H1 (cell line): ENCODE results near the gene NTRK2. TPM values are rescaled to one million over a fixed set of nuclear protein-coding genes. Genes with fewer than 3 reads are reported as not detected.

ENCODE experiments used
- CTCF ChIA-PET: fragments of 300-600 bp; sonication (Branson Sonifier 250); formaldehyde crosslinking; loops from one replicate; lab custom pipeline; 2021; ENCODE audit not compliant: partially characterized antibody; lab: Charles Lee
- POLR2A ChIA-PET: fragments of 300-600 bp; sonication (Branson Sonifier 250); formaldehyde crosslinking; loops from one replicate; lab custom pipeline; 2021; ENCODE audit warnings: inconsistent platforms; ENCODE audit not compliant: partially characterized antibody; lab: Charles Lee
- DNase-seq, 2 experiments: peaks; one replicate each; pipeline versions ENCODE4 v3.0.0 to v3.0.0-alpha.2; 2010 to 2022; ENCODE audit warnings: low spot score in 2 of 2, low read depth in 1 of 2, mixed read lengths in 1 of 2
- FAIRE-seq: peaks from 2 replicates; lab custom pipeline; 2011; peaks lifted over from hg19 to GRCh38; lab: Jason Lieb, UNC
- H2AFZ ChIP-seq: 2 replicates; pipeline ENCODE4 v1.8.1; 2012; ENCODE audit warnings: low read length, inconsistent platforms
- H2AK5ac ChIP-seq: 2 replicates; pipeline ENCODE4 v1.6.1; 2013; ENCODE audit warnings: low read depth, low read length
- H2BK120ac ChIP-seq: replicated peaks from 2 replicates; pipeline ENCODE3; 2013; ENCODE audit warnings: low read depth, low read length, inconsistent platforms
- H2BK12ac ChIP-seq: 2 replicates; pipeline ENCODE4 v1.6.1; 2013; ENCODE audit warnings: low read depth, low read length
- H2BK15ac ChIP-seq: 2 replicates; pipeline ENCODE4 v1.6.1; 2013; ENCODE audit warnings: low read length
- H2BK20ac ChIP-seq: 2 replicates; pipeline ENCODE4 v1.6.1; 2013; ENCODE audit warnings: low read length
- H2BK5ac ChIP-seq: 2 replicates; pipeline ENCODE4 v1.6.1; 2013; ENCODE audit warnings: low read depth, low read length
- H3K14ac ChIP-seq: 2 replicates; pipeline ENCODE4 v1.6.1; 2013; ENCODE audit warnings: inconsistent platforms; ENCODE audit not compliant: insufficient read length
- H3K18ac ChIP-seq: 2 replicates; pipeline ENCODE4 v1.6.1; 2013; ENCODE audit warnings: low read length; ENCODE audit errors: extremely low read depth
- H3K23ac ChIP-seq: 2 replicates; pipeline ENCODE4 v1.6.1; 2013; ENCODE audit warnings: inconsistent platforms; ENCODE audit not compliant: insufficient read length
- H3K23me2 ChIP-seq: 2 replicates; pipeline ENCODE4 v1.6.1; 2013; ENCODE audit warnings: low read depth, low read length
- H3K27ac ChIP-seq: 2 replicates; pipeline ENCODE4 v1.6.1; 2011; ENCODE audit warnings: low read depth, low read length, inconsistent platforms
- H3K27me3 ChIP-seq, 4 experiments: replicated peaks in 1 of 4; 1 replicate in 1 of 4; 2 replicates in 3 of 4; pipeline versions ENCODE4 v1.6.1 to v1.8.1; 2011 to 2013; ENCODE audit warnings: low read length in 3 of 4, mild to moderate bottlenecking in 3 of 4, inconsistent platforms in 2 of 4, mixed read lengths in 2 of 4, moderate library complexity in 1 of 4; ENCODE audit not compliant: control insufficient read depth in 3 of 4, insufficient read depth in 3 of 4; ENCODE audit errors: extremely low read depth in 1 of 4
- H3K36me3 ChIP-seq, 4 experiments: 2 replicates each; pipeline versions ENCODE4 v1.6.1 to v1.8.1; 2011 to 2013; ENCODE audit warnings: mild to moderate bottlenecking in 4 of 4, low read length in 3 of 4, moderate library complexity in 2 of 4, control low read depth in 1 of 4, inconsistent platforms in 1 of 4; ENCODE audit not compliant: insufficient read depth in 4 of 4, control insufficient read depth in 2 of 4
- H3K4ac ChIP-seq: replicated peaks from 2 replicates; pipeline ENCODE3; 2013; ENCODE audit warnings: low read length, low read depth, mixed read lengths, inconsistent platforms; ENCODE audit not compliant: insufficient read length
- H3K4me1 ChIP-seq, 4 experiments: replicated peaks in 1 of 4; 1 replicate in 1 of 4; 2 replicates in 3 of 4; pipeline versions ENCODE4 v1.6.1 to v1.8.1; 2011 to 2013; ENCODE audit warnings: low read length in 3 of 4, inconsistent platforms in 2 of 4, mixed read lengths in 1 of 4; ENCODE audit not compliant: insufficient read depth in 4 of 4, control insufficient read depth in 3 of 4
- H3K4me2 ChIP-seq, 2 experiments: 2 replicates each; pipeline versions ENCODE4 v1.6.1 to v1.8.1; 2011 to 2013; ENCODE audit warnings: low read depth in 2 of 2, low read length in 2 of 2, control low read depth in 1 of 2, inconsistent platforms in 1 of 2, mild to moderate bottlenecking in 1 of 2; ENCODE audit not compliant: insufficient read depth in 1 of 2
- H3K4me3 ChIP-seq, 4 experiments: fragments of 200-600, 300-600 bp in 1 of 4; sonication (generic), shearing (Covaris generic), sonication (Bioruptor Twin) in 1 of 4; 2 replicates each; pipeline versions ENCODE4 v1.5.1 to v1.8.1; 2011 to 2016; ENCODE audit warnings: low read length in 4 of 4, low read depth in 3 of 4, control low read depth in 2 of 4, inconsistent platforms in 2 of 4, mild to moderate bottlenecking in 2 of 4, mixed read lengths in 1 of 4, moderate library complexity in 1 of 4; ENCODE audit not compliant: insufficient read depth in 2 of 4; ENCODE audit errors: extremely low read depth in 1 of 4
- H3K56ac ChIP-seq: replicated peaks from 2 replicates; pipeline ENCODE3; 2013; ENCODE audit warnings: low read depth, mild to moderate bottlenecking, mixed read lengths, low read length, inconsistent platforms; ENCODE audit not compliant: insufficient read length
- H3K79me1 ChIP-seq: 2 replicates; pipeline ENCODE4 v1.6.1; 2013; ENCODE audit warnings: low read depth, low read length, control low read depth
- H3K79me2 ChIP-seq, 2 experiments: 2 replicates each; pipeline versions ENCODE4 v1.6.1 to v1.8.1; 2012 to 2013; ENCODE audit warnings: low read length in 2 of 2, mild to moderate bottlenecking in 2 of 2, inconsistent platforms in 1 of 2; ENCODE audit not compliant: insufficient read depth in 2 of 2, control insufficient read depth in 1 of 2
- H3K9ac ChIP-seq, 4 experiments: replicated peaks in 1 of 4; 1 replicate in 1 of 4; 2 replicates in 3 of 4; pipeline versions ENCODE4 v1.6.1 to v1.8.1; 2011 to 2013; ENCODE audit warnings: low read depth in 3 of 4, low read length in 3 of 4, control low read depth in 2 of 4, mild to moderate bottlenecking in 2 of 4, moderate library complexity in 2 of 4, inconsistent platforms in 1 of 4; ENCODE audit errors: extremely low read depth in 1 of 4
- H3K9me3 ChIP-seq, 2 experiments: 2 replicates each; pipeline versions ENCODE4 v1.6.1 to v1.8.1; 2012 to 2013; ENCODE audit warnings: mild to moderate bottlenecking in 2 of 2, moderate library complexity in 2 of 2, control low read depth in 1 of 2, inconsistent platforms in 1 of 2, low read depth in 1 of 2, low read length in 1 of 2, mixed read lengths in 1 of 2; ENCODE audit not compliant: insufficient read depth in 2 of 2
- H4K20me1 ChIP-seq, 2 experiments: replicated peaks in 1 of 2; 2 replicates each; pipeline versions ENCODE3 to v1.8.1; 2011 to 2013; ENCODE audit warnings: inconsistent platforms in 2 of 2, low read length in 2 of 2, mild to moderate bottlenecking in 1 of 2; ENCODE audit not compliant: insufficient read depth in 2 of 2, control insufficient read depth in 1 of 2
- H4K5ac ChIP-seq: 2 replicates; pipeline ENCODE4 v1.6.1; 2013; ENCODE audit warnings: low read length, low read depth, mixed read lengths, inconsistent platforms; ENCODE audit not compliant: insufficient read length
- H4K8ac ChIP-seq: 2 replicates; pipeline ENCODE4 v1.8.0; 2013; ENCODE audit warnings: mild to moderate bottlenecking, moderate library complexity, low read length, inconsistent platforms; ENCODE audit not compliant: insufficient read depth; ENCODE audit errors: extremely low read depth
- H4K91ac ChIP-seq: replicated peaks from 2 replicates; pipeline ENCODE3; 2013; ENCODE audit warnings: low read length, mixed read lengths, inconsistent platforms; ENCODE audit not compliant: insufficient read length
- ATF2 ChIP-seq: IDR thresholded peaks from 2 replicates; pipeline ENCODE4 v1.6.1; 2012; ENCODE audit warnings: low read length, inconsistent platforms
- BACH1 ChIP-seq: IDR thresholded peaks from 2 replicates; pipeline ENCODE4 v1.6.1; 2012; ENCODE audit warnings: low read length, improper control_type of control experiment
- CHD2 ChIP-seq: IDR thresholded peaks from 2 replicates; pipeline ENCODE4 v1.6.1; 2012; ENCODE audit warnings: low read length, improper control_type of control experiment
- EGR1 ChIP-seq: IDR thresholded peaks from 2 replicates; pipeline ENCODE4 v1.6.1; 2011; ENCODE audit warnings: low read depth, low read length, borderline replicate concordance
- FOSL1 ChIP-seq: IDR thresholded peaks from 2 replicates; pipeline ENCODE4 v1.6.1; 2011; ENCODE audit warnings: mild to moderate bottlenecking, low read depth, low read length, moderate library complexity; ENCODE audit not compliant: insufficient read depth
- GABPA ChIP-seq: IDR thresholded peaks from 2 replicates; pipeline ENCODE4 v1.6.1; 2011; ENCODE audit warnings: mild to moderate bottlenecking, low read length, moderate library complexity, borderline replicate concordance; ENCODE audit not compliant: insufficient read depth
- JUN ChIP-seq: IDR thresholded peaks from 2 replicates; pipeline ENCODE4 v1.6.1; 2011; ENCODE audit warnings: low read depth, mild to moderate bottlenecking, improper control_type of control experiment, low read length
- KDM4A ChIP-seq: IDR thresholded peaks from one replicate; pipeline ENCODE4 v1.7.1; 2012; ENCODE audit warnings: low read depth, mild to moderate bottlenecking, moderate library complexity, low read length, inconsistent platforms; ENCODE audit not compliant: severe bottlenecking
- PHF8 ChIP-seq: fragments of 200-600 bp; sonication (generic); conservative IDR thresholded peaks from 2 replicates; pipeline ENCODE4 v1.7.1; 2012; ENCODE audit warnings: low read depth, mild to moderate bottlenecking, inconsistent platforms, low read length, moderate library complexity
- POLR2AphosphoS5 ChIP-seq: IDR thresholded peaks from 2 replicates; pipeline ENCODE4 v1.6.1; 2011; ENCODE audit warnings: low read depth, low read length
- SIRT6 ChIP-seq: IDR thresholded peaks from one replicate; pipeline ENCODE4 v1.7.1; 2012; ENCODE audit warnings: low read length, inconsistent platforms
- SIX5 ChIP-seq: IDR thresholded peaks from 2 replicates; pipeline ENCODE4 v1.6.1; 2011; ENCODE audit warnings: mild to moderate bottlenecking, low read depth, low read length
- SUZ12 ChIP-seq: fragments of 200-600 bp; sonication (generic); IDR thresholded peaks from 2 replicates; pipeline ENCODE4 v1.6.1; 2012; ENCODE audit warnings: mild to moderate bottlenecking, inconsistent platforms, low read length, moderate library complexity, mixed read lengths
- TCF12 ChIP-seq: IDR thresholded peaks from 2 replicates; pipeline ENCODE4 v1.6.1; 2011; ENCODE audit warnings: low read depth, mild to moderate bottlenecking, low read length
- WGBS, 2 experiments: shearing (Covaris generic) in 1 of 2; methylation state at CpG; one replicate each; pipeline versions ENCODE4 v1.1.6 to v1.1.7; 2013 to 2015; ENCODE audit warnings: low lambda C conversion rate in 2 of 2, mixed read lengths in 2 of 2, inconsistent platforms in 1 of 2, low coverage in 1 of 2, missing lambda C conversion rate in 1 of 2; ENCODE audit not compliant: insufficient replicate concordance in 2 of 2, insufficient coverage in 1 of 2, insufficient read length in 1 of 2; ENCODE audit errors: extremely low coverage in 1 of 2, missing lambda C conversion rate in 1 of 2; 5-methylcytosine and 5-hydroxymethylcytosine counted together
- polyA plus RNA-seq, 7 experiments: library from polyadenylated mRNA; depleted of rRNA in 3 of 7; stranded (reverse) in 5 of 7; unstranded in 2 of 7; fragments of >200 nt in 5 of 7; fragments of 200-250 nt in 2 of 7; gene quantifications; 1 replicate in 5 of 7; 2 replicates in 1 of 7; 4 replicates in 1 of 7; pipeline versions ENCODE4 v1.2.1 to v1.2.3, GENCODE V29; 2011 to 2013; ENCODE audit warnings: missing spikeins in 2 of 7, mixed read lengths in 2 of 7
- total RNA-seq: library from RNA; stranded (reverse); fragmentation: NEBNext Ultra II Directional; extraction: Animal tissue kit (Norgen Biotek cat#: 25700); gene quantifications from 2 replicates; pipeline ENCODE4 v1.2.1, GENCODE V29; 2021

NTRK2 gene
- total and polyA plus RNA-seq, 2 of the 8 experiments (the other 6 are each of a cell fraction or from before 2014, with no cell fraction given) = 0.03 to 0.04 TPM

- DNase-seq (no peak), FAIRE-seq (no peak)
- Histone ChIP-seq H3K27ac (no peak overlapping the region), H3K79me1 (no peaks in the 10 kb centered on the region), H3K9me3 (no peaks in the 10 kb centered on the region), H3K4me2 (no peak overlapping the region), H2AK5ac (no peak overlapping the region), H2BK120ac (no peak overlapping the region), H3K27me3 (no peaks in the 10 kb centered on the region), H3K4me1 (no peaks in the 10 kb centered on the region), H3K14ac (no peak overlapping the region), H4K8ac (no peak overlapping the region), H2BK20ac (no peak overlapping the region), H2BK15ac (no peak overlapping the region), H3K23ac (no peak overlapping the region), H4K20me1 (no peaks in the 10 kb centered on the region), H4K5ac (no peak overlapping the region), H3K56ac (no peak overlapping the region), H3K4ac (no peak overlapping the region), H2BK5ac (no peak overlapping the region), H4K91ac (no peak overlapping the region), H3K9ac (no peak overlapping the region), H3K79me2 (no peaks in the 10 kb centered on the region), H3K36me3 (no peaks in the 10 kb centered on the region), H3K23me2 (no peaks in the 10 kb centered on the region), H3K18ac (no peak overlapping the region), H2AFZ (no peak overlapping the region), H2BK12ac (no peak overlapping the region), H3K4me3 (no peak overlapping the region)
- CTCF ChIA-PET = interaction anchor here (1.2 to 1.3 kb wide), 2 partner anchors 13 to 30 kb away, joined by 3 to 4 read pairs; no protein-coding TSS in a partner anchor
- WGBS, 2 experiments = 91% methylated on average over 2 of the region's 2 CpGs; no CpG with 5 or more reads in 1 of the 2 experiments
- POLR2A ChIA-PET = no interaction called here
- no peak for TF ChIP-seq EGR1
- TF ChIP-seq GABPA = no peak
- TF ChIP-seq KDM4A = no peak
- TF ChIP-seq BACH1 = no peak
- TF ChIP-seq ATF2 = no peak
- TF ChIP-seq PHF8 = no peak
- TF ChIP-seq TCF12 = no peak
- TF ChIP-seq FOSL1 = no peak
- TF ChIP-seq JUN = no peak
- TF ChIP-seq CHD2 = no peak
- no peak for TF ChIP-seq POLR2AphosphoS5
- no peak for TF ChIP-seq SUZ12
- TF ChIP-seq SIX5 = no peak
- no peak for TF ChIP-seq SIRT6
Observed at GRCh38 chr9:84903963-84904362, 234.4 kb downstream of the NTRK2 start.
